HG03460 (cell line): ENCODE measurements around the gene SPATA21.

Experiments used
- ATAC-seq: cut with Tn5 transposase; IDR thresholded peaks from one replicate; pipeline ENCODE4 v1.9.1; 2021; ENCODE audit not compliant: unreplicated experiment

SPATA21 gene

DNA sequence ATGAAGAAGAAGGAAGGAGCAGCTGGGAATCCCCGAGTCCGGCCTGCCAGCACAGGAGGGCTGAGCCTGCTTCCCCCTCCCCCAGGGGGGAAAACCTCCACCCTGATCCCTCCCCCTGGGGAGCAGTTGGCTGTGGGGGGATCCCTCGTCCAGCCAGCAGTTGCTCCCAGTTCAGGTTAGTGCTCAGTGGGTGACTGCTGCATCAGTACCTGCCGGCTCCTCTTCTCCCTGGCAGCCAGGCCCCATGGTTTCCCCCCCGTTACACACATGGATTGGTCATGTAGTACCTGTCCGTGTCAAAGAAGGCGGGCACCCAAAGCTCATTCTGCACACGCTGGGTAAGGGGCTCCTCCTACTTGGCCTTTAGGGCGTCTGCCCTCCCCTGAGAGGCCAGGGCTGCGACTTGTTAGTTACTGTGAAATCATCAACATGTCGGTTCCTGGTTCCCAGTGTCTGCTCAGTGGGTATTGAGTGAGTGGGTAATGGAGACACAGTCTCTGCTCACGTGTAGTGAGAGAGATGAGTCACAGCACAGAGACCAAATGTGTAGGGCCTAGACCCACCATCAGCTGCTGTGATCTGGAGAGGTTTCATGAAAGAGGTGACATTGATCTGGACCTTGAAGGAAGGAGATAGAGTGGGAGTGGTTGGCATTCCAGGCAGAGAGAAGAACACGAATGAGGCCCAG is 14.8 kb upstream of the SPATA21 start:
- ATAC-seq, result no peak

DNA sequence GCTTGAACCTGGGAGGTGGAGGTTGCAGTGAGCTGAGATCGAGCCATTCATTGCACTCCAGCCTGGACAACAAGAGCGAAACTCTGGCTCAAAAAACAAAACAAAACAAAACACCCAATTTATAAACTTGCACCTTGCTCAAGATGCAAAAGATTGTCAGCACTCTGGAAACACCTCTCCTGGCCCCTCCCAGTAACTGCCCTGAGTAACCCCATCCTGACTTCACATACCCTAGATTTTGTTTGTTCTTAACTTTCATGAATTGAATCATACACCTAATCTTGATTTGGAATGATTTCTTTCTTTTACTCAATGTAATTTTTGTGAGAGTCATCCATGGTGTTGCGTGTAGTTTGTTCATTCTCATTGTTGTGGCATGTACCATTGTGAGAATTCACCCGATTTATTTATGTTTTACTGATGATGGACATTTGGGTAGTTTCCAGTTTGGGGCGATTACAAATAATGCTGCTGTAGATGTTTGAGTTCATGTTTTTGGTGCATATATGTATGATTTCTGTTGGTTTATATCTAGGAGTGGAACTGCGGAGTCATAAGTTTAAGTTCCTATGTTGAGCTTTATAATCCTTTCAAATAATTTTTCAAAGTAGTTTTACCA is 13.7 kb upstream of the SPATA21 start:
- ATAC-seq, result no peak

DNA sequence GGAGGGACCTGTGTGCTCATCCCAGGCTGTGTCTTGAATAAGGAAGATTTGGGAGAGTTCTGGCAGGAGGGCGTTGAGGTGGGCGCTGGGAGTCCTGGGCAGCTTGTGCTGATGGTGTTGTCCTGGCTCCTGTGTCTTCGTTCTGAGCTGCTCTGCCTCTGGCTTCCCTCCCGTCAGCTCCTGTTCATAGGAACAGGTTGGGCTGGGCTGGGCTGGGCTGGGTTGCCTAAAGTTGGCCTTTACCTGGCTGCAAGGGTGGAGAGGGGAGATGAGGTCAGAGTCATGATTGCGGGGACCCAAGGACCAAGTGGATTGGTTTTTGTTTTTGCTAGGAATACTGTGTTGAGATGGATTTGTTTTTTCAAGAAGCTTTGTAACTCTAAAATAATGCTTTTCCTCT is 12.4 kb upstream of the SPATA21 start:
- no peak for ATAC-seq

DNA sequence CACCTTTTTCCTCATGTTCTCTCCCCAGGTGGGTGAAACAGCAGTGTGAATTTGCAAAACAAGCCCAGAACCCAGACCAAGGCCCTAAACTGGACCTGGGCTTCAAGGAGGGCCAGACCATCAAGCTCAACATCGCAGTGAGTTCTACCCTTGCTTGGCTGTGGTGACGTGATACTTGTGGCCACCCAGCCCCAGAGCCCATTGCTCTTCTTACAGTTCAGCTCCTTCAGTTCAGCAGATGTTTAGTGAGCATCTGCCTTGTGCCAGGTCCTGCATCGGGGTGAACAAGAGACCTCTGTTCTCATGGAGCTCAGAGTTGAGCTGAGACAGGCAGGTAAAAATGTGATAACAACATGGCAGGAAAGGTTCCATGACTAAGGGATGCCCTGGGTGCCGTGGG is 11.8 kb upstream of the SPATA21 start:
- ATAC-seq, result no peak

DNA sequence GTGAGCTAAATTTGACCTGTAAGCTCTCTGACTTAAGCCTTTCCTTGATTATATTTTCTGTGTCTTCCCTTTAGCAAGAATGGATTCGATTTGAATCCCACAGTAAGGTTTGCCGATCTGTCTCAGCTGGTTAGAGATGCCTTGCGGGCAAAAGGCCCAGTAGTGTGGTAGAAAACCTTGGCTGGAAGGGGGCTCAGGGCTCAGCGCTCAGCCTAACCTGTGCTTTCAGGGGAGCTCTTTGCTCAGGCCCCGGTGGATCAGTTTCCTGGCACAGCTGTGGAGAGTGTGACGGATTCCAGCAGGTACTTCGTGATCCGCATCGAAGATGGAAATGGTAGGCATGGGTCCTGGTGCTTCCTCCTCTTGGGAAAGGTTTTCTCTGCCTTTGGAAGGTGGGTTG is 10.4 kb upstream of the SPATA21 start:
- no peak for ATAC-seq

DNA sequence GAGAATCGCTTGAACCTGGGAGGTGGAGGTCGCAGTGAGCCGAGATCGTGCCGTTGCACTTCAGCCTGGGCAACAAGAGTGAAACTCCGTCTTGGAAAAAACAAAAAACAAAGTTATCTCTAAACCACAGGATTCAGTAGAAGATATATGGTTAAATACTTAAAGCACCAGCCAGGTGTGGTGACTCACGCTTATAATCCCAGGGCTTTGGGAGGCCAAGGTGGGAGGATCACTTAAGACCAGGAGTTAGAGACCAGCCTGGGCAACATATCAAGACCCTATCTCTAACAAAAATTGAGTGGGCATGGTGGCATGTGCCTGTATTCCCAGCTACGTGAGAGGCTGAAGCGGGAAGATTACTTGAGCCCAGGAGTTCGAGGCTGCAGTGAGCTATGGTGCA is 8.9 kb upstream of the SPATA21 start:
- no peak for ATAC-seq

DNA sequence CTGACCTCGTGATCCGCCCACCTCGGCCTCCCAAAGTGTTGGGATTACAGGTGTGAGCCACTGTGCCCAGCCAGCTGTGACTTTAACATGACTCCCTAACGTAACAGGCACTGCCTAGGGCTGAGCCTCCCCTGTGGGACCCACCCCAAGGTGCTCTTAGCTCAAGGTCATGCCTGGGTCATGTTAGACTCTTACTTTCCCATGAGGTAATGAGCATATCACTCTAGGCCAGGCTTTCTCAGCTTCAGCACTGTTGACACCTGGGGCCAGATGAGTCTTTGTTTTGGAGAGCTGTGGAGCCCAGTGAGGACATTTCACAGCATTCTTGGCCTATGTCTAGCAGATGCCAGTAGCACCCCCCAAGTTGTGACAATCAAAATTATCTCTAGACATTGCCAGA is 7.8 kb upstream of the SPATA21 start:
- ATAC-seq, result no peak

DNA sequence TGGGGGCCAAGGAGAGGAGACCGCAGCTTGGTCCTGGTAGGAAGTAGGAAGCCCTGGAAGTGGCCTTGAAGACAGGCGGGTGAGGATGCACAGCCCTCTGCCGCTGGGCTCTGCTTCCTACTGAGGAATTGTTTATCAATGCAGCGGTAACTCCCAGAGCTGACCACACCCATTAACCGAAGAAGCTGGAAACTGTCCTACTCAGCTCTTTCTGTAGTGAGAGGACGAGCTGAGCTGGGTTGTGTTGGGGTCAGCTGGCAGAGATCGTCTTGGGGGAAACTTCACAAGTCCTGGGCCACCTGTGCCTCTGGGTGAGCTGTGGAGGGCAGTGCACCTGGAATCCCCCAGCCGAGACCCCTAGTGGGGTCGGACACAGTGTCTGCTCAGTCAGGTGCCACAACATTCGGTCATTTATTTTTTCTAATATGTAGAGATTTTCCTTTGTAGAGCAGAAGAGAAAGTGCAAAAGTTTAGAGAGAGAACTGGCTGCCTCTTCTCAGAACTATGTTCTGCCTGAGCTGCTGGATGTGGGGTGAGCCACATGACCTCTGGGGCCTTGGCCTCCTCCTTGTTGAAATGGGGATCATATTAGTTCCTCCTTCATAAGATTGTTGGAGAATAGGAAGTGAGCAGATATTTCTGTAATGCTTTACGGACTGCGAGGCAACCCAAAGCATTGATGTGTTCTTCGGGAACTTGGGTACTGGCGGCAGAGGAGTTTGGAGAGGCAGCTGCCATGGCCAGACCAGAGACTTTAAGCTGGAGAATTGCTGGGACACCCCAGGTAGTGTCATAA is 6.9 kb upstream of the SPATA21 start:
- ATAC-seq, result no peak

DNA sequence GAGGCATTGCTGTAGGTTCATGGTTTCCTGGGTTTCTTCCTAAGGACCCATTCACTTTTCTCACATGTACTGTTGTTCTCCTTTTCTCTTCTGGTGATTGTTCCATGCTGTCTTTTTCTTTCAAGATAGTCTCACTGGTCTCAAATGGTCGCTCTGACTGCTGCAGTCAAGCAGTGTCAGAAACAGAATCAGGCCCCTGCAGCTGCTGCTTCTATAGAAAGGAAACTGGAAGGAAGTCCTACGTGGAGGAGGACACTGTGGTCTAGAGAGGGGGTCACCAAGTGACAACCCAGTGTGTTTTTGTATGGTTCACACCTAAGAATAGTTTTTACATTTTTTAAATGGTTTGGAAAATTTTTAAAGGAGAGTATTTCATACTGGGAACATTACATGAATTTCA is 5.7 kb upstream of the SPATA21 start:
- ATAC-seq, result no peak

DNA sequence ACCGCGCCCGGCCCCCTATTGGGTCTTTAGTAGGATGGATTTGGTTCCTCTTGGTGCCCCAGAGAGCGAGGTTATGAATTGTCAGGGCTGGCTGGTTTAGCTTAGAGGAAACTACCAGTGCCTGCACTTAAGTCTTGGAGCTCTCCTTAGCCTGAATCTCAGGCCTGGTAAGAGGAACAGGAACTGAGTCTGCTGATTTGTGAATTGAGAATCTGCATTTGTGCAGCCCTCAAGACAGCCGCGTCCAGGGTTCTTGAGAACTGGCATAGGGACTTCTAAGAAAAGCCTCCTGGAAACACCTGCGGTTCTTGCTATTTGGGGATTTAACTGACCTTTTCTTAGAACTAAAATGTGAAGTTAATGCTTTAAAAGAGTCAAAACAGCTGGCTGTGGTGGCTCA is 5.0 kb upstream of the SPATA21 start:
- ATAC-seq, result no peak

DNA sequence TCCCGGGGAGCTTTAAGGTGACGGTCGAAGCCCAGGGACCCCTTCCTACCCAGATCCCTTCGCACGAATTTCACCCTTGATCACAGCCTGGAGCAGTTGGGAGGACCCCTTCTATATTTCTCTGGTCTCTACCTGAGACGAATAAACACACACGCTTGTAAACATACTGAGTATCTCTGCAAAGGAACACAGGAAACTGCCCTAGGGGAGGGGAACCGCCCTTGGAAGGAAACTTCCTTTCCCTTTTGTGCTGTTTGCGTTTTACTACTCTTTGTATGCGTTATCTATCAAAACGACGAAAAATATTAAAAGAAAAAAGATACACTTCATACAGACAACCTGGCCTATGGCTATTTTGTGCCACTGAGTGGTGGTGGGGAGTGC is 4.0 kb upstream of the SPATA21 start:
- peak; percentile 7 for ATAC-seq

DNA sequence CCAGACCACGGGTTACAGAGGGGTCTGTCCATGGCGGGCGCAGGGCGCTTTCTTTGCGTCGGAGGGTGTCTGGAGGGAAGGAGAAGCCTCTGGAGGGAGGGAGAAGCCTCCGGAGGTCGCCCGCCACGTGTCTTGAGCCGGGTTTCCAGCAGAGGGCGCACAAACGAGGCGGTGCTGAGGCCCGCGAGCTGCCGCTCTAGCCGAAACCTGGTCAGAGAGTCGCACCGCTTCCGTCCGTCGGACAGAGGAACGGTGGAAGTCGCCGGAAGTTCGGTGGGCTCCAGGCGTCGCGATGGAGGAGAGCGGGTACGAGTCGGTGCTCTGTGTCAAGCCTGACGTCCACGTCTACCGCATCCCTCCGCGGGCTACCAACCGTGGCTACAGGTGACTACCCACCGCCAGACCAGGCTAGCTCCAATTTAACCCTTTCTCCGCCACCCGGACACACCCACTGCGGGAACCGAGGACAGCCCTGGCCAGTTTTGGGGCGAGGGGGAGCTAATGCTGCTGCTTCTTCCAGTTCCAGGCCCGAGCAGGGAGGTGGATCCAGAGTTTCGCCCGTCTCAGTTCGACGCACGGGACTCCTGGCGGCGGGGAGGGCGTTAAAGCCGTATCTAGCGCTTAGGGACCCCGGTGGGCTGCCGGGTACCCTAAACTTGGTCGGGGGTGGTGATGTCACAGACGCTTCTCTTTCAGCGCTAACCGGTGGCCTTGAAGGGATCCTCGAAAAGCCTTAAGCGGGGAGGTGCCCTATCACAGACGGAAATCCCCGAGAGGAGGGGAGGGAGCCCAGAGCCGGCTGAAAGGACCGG is 3.5 kb upstream of the SPATA21 start, which contains the start of gene NECAP2:
NECAP2 (plus strand) TSS at position 255 of the 812 bp plus-strand sequence; CDS start at position 293, 38 bp downstream.
- ATAC-seq, result peak; percentile 82

DNA sequence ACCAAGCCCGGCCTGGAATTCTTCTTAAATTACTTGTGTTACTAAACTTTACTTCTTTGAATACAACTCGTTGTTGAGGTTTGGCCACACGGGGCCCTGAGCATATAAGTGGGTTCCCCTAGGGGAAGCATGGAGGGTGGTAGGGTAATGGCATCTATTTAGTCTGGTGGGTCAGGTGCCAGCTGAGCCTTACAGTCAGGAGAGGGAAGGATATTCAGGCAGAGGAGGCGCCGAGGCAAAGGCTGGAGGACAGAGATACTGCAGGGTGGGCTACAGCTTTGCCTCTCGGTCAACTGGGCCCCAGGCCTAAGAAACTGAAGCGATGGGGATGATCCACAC is 2.9 kb upstream of the SPATA21 start:
- peak; percentile 8 for ATAC-seq

DNA sequence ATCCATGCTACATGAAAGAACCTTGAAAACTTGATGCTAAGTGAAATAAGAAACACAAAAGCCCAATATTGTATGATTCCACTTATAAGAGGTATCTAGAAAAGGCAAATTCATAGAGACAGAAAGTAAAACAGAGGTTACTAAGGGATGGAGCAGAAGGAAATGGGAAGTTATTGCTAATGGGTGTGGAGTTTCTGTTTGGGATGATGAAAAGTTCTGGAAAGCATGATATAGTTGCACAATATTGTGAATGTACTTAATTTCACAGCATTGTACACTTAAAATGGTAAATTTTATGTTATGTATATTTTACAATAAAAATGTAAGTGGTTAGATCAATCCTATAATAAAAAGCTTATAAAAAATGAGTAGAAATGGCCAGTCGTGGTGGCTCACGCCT is 1.7 kb upstream of the SPATA21 start:
- ATAC-seq, result no peak

DNA sequence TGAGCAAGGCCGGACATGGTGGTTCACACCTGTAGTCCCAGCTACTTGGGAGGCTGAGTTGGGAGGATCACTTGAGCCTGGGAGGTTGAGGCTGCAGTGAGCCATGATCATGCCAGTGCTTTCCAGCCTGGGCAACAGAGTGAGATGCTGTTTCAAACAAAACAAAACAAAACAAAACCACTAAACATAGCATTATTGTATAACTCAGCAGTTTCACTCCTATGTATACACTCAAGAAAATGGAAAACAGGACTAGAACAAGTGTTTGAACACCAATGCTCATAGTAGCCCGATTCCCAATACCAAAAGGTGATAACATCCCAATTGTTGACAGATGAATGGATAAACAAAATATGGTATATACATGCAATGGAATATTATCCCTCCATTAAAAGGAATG is 1.3 kb upstream of the SPATA21 start:
- ATAC-seq, result no peak

DNA sequence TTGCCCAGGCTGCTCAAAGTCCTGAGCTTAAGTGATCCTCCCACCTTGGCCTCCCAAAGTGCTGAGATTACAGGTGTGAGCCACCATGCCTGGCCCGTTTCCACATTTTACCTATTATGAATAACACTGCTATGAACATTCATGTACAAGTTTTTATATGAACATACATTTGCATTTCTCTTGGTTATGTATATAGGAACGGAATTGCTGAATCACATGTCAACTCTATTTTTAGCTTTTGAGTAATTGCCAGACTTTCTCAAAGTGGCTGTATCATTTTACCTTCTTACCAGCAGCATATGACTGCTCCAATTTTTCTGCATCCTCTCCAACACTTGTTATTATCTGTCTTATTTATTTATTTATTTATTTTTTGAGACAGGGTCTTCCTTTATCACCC is 2.7 kb downstream of the SPATA21 start:
- ATAC-seq, result no peak

DNA sequence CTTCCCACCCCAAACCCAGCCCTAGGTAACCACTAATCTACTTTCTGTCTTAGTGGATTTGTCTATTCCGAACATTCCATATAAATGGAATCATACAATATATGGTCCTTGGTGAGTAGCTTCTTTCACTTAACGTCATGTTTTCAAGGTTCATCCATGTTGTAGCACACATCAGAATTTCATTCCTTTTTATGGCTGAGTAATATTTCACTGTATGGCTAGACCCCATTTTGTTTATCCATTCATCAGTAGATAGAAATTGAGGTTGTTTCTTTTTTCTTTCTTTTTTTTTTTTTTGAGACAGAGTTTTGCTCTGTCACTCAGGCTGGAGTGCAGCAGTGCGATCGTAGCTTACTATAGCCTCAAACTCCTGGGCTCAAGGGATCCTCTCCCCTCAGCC is 3.2 kb downstream of the SPATA21 start:
- ATAC-seq, result no peak

DNA sequence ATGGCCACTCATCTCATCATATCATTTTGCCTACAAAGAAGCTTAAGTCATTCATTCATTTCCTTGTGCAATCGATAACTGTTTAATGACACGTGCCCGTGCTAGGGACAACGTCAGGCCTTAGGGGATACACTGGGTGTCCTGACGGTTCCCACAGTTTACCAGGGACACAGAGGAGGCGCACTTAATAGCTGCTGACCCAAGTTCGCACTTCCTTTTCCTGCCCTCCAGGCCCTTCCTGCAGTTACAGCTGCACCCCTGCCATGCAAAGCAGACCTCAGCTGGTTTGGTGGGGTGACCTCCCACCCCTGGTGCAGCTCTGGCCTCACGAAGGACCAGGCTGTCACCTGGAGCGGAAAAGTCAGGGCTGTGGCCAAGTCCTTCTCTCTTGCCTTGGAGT is 4.2 kb downstream of the SPATA21 start:
- ATAC-seq, result no peak

DNA sequence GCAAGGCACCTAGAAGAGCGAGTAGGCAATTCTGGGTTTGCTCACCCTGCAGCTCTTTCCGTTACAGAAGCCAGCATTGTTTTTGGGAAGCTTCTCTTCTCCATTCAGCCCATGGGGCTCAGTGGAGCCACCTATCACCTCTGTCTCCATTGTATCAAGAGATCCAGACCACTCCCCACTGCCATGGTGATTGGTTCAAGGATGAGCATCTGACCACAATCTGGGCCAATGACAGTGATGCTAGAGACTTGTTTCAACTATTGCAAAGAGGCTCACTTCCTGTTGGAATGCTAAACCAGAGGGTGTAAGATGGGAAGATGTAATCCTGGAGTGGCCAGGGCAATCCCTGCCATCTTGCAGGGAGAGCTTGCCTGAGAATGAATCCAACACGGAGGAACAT is 6.6 kb downstream of the SPATA21 start:
- no peak for ATAC-seq

DNA sequence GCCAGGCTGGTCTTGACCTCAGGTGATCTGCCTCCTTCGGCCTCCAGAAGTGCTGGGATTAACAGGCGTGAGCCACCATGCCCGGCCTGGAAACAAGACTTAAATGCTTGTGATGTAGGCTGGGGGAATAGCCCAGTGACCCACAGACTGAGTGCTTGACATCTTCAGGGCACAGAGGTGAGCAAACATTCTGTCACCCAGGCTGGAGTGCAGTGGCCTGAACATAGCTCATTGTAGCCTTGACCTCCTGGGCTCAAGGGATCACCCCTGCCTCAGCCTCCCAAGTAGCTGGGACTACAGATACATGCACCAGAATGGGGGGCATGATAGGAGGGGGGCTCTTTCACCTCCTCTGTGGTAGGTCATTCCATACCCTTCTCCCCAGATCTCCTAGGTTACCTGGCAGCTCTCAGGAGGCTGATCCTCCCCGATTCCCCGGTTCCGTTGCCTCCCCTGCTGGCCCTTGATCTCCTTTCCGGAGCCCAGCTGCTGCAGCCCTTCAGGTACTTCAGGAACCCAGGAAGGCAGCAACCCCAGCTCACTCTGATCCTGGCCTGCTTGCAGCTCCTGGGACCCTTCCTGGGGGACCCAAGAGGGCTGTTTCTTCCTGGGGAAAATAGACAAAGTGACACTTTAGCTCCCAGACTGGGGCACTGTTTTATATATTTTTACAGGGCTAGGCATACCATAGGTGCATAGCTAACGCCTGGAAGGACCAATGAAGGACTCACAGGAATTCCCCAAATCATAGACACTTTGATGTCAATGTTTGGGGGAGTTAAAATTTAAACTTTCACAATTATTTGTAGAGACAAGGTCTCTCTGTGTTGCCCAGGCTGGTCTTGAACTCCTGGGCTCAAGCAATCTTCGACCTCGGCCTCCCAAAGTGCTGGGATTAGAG is 11.8 kb downstream of the SPATA21 start:
- ATAC-seq, result no peak
